ENCODE data around the gene SSBP1.
A peak's percentile ranks its signal among the peaks of the same experiment; 100 is the strongest.

Gene SSBP1

GRCh38 chr7:141737118-141737835, 881 bp upstream of the SSBP1 start:
- Histone ChIP-seq H3K18ac (ENCODE audit: low read length) (no peak overlapping the region), H3K79me2 (ENCODE audit: control insufficient read depth, insufficient read depth, low read length) (peaks cover 27% of the 10 kb centered on the region), H2BK120ac (ENCODE audit: low read depth, low read length) (no peak overlapping the region), H3K36me3 (ENCODE audit: control insufficient read depth, insufficient read depth, low read length) (no peaks in the 10 kb centered on the region), H3K4me1 (ENCODE audit: control insufficient read depth, low read depth, low read length) (peaks cover 3% of the 10 kb centered on the region), H3K4me2 (ENCODE audit: low read length) (no peak overlapping the region), H2AK5ac (ENCODE audit: low read length) (no peak overlapping the region), H3K4me3 (ENCODE audit: low read length) (no peak overlapping the region), H2BK15ac (replicated peaks; ENCODE audit: low read depth) (no peak overlapping the region), H4K5ac (ENCODE audit: low read length) (no peak overlapping the region), H3K23ac (ENCODE audit: low read length) (no peak overlapping the region), H3K56ac (ENCODE audit: low read length) (peak overlapping the region; percentile 82), H3K4ac (ENCODE audit: low read depth, low read length) (peak overlapping the region; percentile 45), H3K79me1 (ENCODE audit: low read length) (peaks cover 3% of the 10 kb centered on the region), H3K27me3 (ENCODE audit: insufficient read depth, low read length, poor library complexity) (no peaks in the 10 kb centered on the region), H3K9ac (ENCODE audit: low read length) (peak overlapping the region; percentile 64), H3K27ac (ENCODE audit: low read depth, low read length) (no peak overlapping the region), H4K8ac (ENCODE audit: low read depth, low read length) (peak overlapping the region; percentile 1), H2BK5ac (ENCODE audit: low read length) (no peak overlapping the region)
- DNase-seq = no peak
- WGBS (ENCODE audit: extremely low coverage, insufficient coverage, low lambda C conversion rate) = no CpG with 5 or more reads among the region's 11 CpGs

GRCh38 chr7:141738592-141739013, 445 bp downstream of the SSBP1 start:
- Histone ChIP-seq H3K56ac (ENCODE audit: low read length) (peak overlapping the region; percentile 99), H2AK5ac (ENCODE audit: low read length) (no peak overlapping the region), H3K4me1 (ENCODE audit: control insufficient read depth, low read depth, low read length) (peaks cover 3% of the 10 kb centered on the region), H2BK5ac (ENCODE audit: low read length) (peak overlapping the region; percentile 92), H3K27me3 (ENCODE audit: insufficient read depth, low read length, poor library complexity) (no peaks in the 10 kb centered on the region), H3K79me1 (ENCODE audit: low read length) (peaks cover 3% of the 10 kb centered on the region), H3K23ac (ENCODE audit: low read length) (no peak overlapping the region), H4K5ac (ENCODE audit: low read length) (peak overlapping the region; percentile 92), H4K8ac (ENCODE audit: low read depth, low read length) (no peak overlapping the region), H3K27ac (ENCODE audit: low read depth, low read length) (peak overlapping the region; percentile 16), H2BK120ac (ENCODE audit: low read depth, low read length) (no peak overlapping the region), H3K36me3 (ENCODE audit: control insufficient read depth, insufficient read depth, low read length) (no peaks in the 10 kb centered on the region), H3K9ac (ENCODE audit: low read length) (peak overlapping the region; percentile 98), H3K4ac (ENCODE audit: low read depth, low read length) (no peak overlapping the region), H3K4me2 (ENCODE audit: low read length) (peak overlapping the region; percentile 69), H3K18ac (ENCODE audit: low read length) (peak overlapping the region; percentile 19), H3K4me3 (ENCODE audit: low read length) (peak overlapping the region; percentile 99), H2BK15ac (replicated peaks; ENCODE audit: low read depth) (no peak overlapping the region), H3K79me2 (ENCODE audit: control insufficient read depth, insufficient read depth, low read length) (peaks cover 27% of the 10 kb centered on the region)
- no peak for DNase-seq
- no CpG with 5 or more reads among the region's 6 CpGs for WGBS (ENCODE audit: extremely low coverage, insufficient coverage, low lambda C conversion rate)

- no peak overlapping the region for H3K4me3 ChIP-seq (ENCODE audit: low read length)
- H3K4me2 ChIP-seq (ENCODE audit: low read length) = peak overlapping the region; percentile 13
- H3K27ac ChIP-seq (ENCODE audit: low read depth, low read length) = no peak overlapping the region
- no peak overlapping the region for H3K18ac ChIP-seq (ENCODE audit: low read length)
- no peak overlapping the region for H3K23ac ChIP-seq (ENCODE audit: low read length)
- H3K79me2 ChIP-seq (ENCODE audit: control insufficient read depth, insufficient read depth, low read length) = peaks cover 27% of the 10 kb centered on the region
- no peak overlapping the region for H2AK5ac ChIP-seq (ENCODE audit: low read length)
- no peaks in the 10 kb centered on the region for H3K27me3 ChIP-seq (ENCODE audit: insufficient read depth, low read length, poor library complexity)
- no peak overlapping the region for H2BK5ac ChIP-seq (ENCODE audit: low read length)
- H4K8ac ChIP-seq (ENCODE audit: low read depth, low read length) = peak overlapping the region; percentile 84
- H2BK120ac ChIP-seq (ENCODE audit: low read depth, low read length) = no peak overlapping the region
- no peak overlapping the region for H4K5ac ChIP-seq (ENCODE audit: low read length)
- peaks cover 3% of the 10 kb centered on the region for H3K4me1 ChIP-seq (ENCODE audit: control insufficient read depth, low read depth, low read length)
- H3K79me1 ChIP-seq (ENCODE audit: low read length) = peaks cover 3% of the 10 kb centered on the region
- peaks cover 3% of the 10 kb centered on the region for H3K36me3 ChIP-seq (ENCODE audit: control insufficient read depth, insufficient read depth, low read length)
- no peak overlapping the region for H3K56ac ChIP-seq (ENCODE audit: low read length)
- no CpG with 5 or more reads among the region's 3 CpGs for WGBS (ENCODE audit: extremely low coverage, insufficient coverage, low lambda C conversion rate)
- no peak overlapping the region for H3K4ac ChIP-seq (ENCODE audit: low read depth, low read length)
- peak overlapping the region; percentile 8 for H3K9ac ChIP-seq (ENCODE audit: low read length)
- no peak for DNase-seq
- no peak overlapping the region for H2BK15ac ChIP-seq (replicated peaks; ENCODE audit: low read depth)
Observed at GRCh38 chr7:141739250-141739649, 1.1 kb downstream of the SSBP1 start.

GRCh38 chr7:141742229-141742628, 4.1 kb downstream of the SSBP1 start:
- no peak overlapping the region for H3K4me3 ChIP-seq (ENCODE audit: low read length)
- H3K36me3 ChIP-seq (ENCODE audit: control insufficient read depth, insufficient read depth, low read length) = peaks cover 6% of the 10 kb centered on the region
- no CpG with 5 or more reads among the region's 1 CpG for WGBS (ENCODE audit: extremely low coverage, insufficient coverage, low lambda C conversion rate)

GRCh38 chr7:141744131-141744530, 6.0 kb downstream of the SSBP1 start:
- Histone ChIP-seq H3K4me3 (ENCODE audit: low read length) (no peak overlapping the region), H2BK120ac (ENCODE audit: low read depth, low read length) (no peak overlapping the region), H3K18ac (ENCODE audit: low read length) (no peak overlapping the region), H3K79me1 (ENCODE audit: low read length) (peaks cover 3% of the 10 kb centered on the region), H2AK5ac (ENCODE audit: low read length) (no peak overlapping the region), H2BK5ac (ENCODE audit: low read length) (no peak overlapping the region), H2BK15ac (replicated peaks; ENCODE audit: low read depth) (no peak overlapping the region), H3K79me2 (ENCODE audit: control insufficient read depth, insufficient read depth, low read length) (peaks cover 19% of the 10 kb centered on the region), H3K4me2 (ENCODE audit: low read length) (no peak overlapping the region), H3K9ac (ENCODE audit: low read length) (no peak overlapping the region), H3K4ac (ENCODE audit: low read depth, low read length) (no peak overlapping the region), H3K4me1 (ENCODE audit: control insufficient read depth, low read depth, low read length) (peaks cover 3% of the 10 kb centered on the region), H4K5ac (ENCODE audit: low read length) (no peak overlapping the region), H4K8ac (ENCODE audit: low read depth, low read length) (no peak overlapping the region), H3K56ac (ENCODE audit: low read length) (no peak overlapping the region), H3K27me3 (ENCODE audit: insufficient read depth, low read length, poor library complexity) (no peaks in the 10 kb centered on the region), H3K23ac (ENCODE audit: low read length) (no peak overlapping the region), H3K36me3 (ENCODE audit: control insufficient read depth, insufficient read depth, low read length) (peaks cover 7% of the 10 kb centered on the region), H3K27ac (ENCODE audit: low read depth, low read length) (no peak overlapping the region)
- WGBS (ENCODE audit: extremely low coverage, insufficient coverage, low lambda C conversion rate) = no CpG with 5 or more reads among the region's 2 CpGs
- no peak for DNase-seq

More at GRCh38 chr7:141742229-141742628, 4.1 kb downstream of the SSBP1 start:
- Histone ChIP-seq H2BK5ac (ENCODE audit: low read length) (no peak overlapping the region), H3K23ac (ENCODE audit: low read length) (no peak overlapping the region), H3K4me2 (ENCODE audit: low read length) (no peak overlapping the region), H2AK5ac (ENCODE audit: low read length) (no peak overlapping the region), H4K8ac (ENCODE audit: low read depth, low read length) (no peak overlapping the region), H2BK120ac (ENCODE audit: low read depth, low read length) (no peak overlapping the region), H3K27ac (ENCODE audit: low read depth, low read length) (no peak overlapping the region), H3K9ac (ENCODE audit: low read length) (no peak overlapping the region), H3K79me1 (ENCODE audit: low read length) (peaks cover 3% of the 10 kb centered on the region), H3K56ac (ENCODE audit: low read length) (no peak overlapping the region), H3K27me3 (ENCODE audit: insufficient read depth, low read length, poor library complexity) (no peaks in the 10 kb centered on the region), H3K18ac (ENCODE audit: low read length) (no peak overlapping the region), H3K4me1 (ENCODE audit: control insufficient read depth, low read depth, low read length) (peaks cover 3% of the 10 kb centered on the region), H3K4ac (ENCODE audit: low read depth, low read length) (no peak overlapping the region), H3K79me2 (ENCODE audit: control insufficient read depth, insufficient read depth, low read length) (peaks cover 27% of the 10 kb centered on the region), H4K5ac (ENCODE audit: low read length) (no peak overlapping the region), H2BK15ac (replicated peaks; ENCODE audit: low read depth) (no peak overlapping the region)
- no peak for DNase-seq

- Histone ChIP-seq H3K4ac (ENCODE audit: low read depth, low read length) (no peak overlapping the region), H3K27ac (ENCODE audit: low read depth, low read length) (no peak overlapping the region), H3K18ac (ENCODE audit: low read length) (no peak overlapping the region), H3K9ac (ENCODE audit: low read length) (no peak overlapping the region), H4K8ac (ENCODE audit: low read depth, low read length) (no peak overlapping the region), H3K79me2 (ENCODE audit: control insufficient read depth, insufficient read depth, low read length) (no peaks in the 10 kb centered on the region), H3K27me3 (ENCODE audit: insufficient read depth, low read length, poor library complexity) (no peaks in the 10 kb centered on the region), H3K4me3 (ENCODE audit: low read length) (no peak overlapping the region), H3K36me3 (ENCODE audit: control insufficient read depth, insufficient read depth, low read length) (peaks cover 15% of the 10 kb centered on the region), H2BK15ac (replicated peaks; ENCODE audit: low read depth) (no peak overlapping the region), H2BK5ac (ENCODE audit: low read length) (no peak overlapping the region), H3K23ac (ENCODE audit: low read length) (no peak overlapping the region), H3K79me1 (ENCODE audit: low read length) (no peaks in the 10 kb centered on the region), H2AK5ac (ENCODE audit: low read length) (no peak overlapping the region), H2BK120ac (ENCODE audit: low read depth, low read length) (no peak overlapping the region), H4K5ac (ENCODE audit: low read length) (no peak overlapping the region), H3K56ac (ENCODE audit: low read length) (no peak overlapping the region), H3K4me2 (ENCODE audit: low read length) (no peak overlapping the region), H3K4me1 (ENCODE audit: control insufficient read depth, low read depth, low read length) (no peaks in the 10 kb centered on the region)
- no CpG with 5 or more reads among the region's 2 CpGs for WGBS (ENCODE audit: extremely low coverage, insufficient coverage, low lambda C conversion rate)
- no peak for DNase-seq
Observed at GRCh38 chr7:141748396-141748795, 10.2 kb downstream of the SSBP1 start.
